ENCODE data around the gene CCP110. TPM values are rescaled to one million over a fixed set of nuclear protein-coding genes. Genes with fewer than 3 reads are reported as not detected.

The CCP110 gene
- total RNA-seq, 1 donor from 2014 or later: 32.7 TPM

DNA sequence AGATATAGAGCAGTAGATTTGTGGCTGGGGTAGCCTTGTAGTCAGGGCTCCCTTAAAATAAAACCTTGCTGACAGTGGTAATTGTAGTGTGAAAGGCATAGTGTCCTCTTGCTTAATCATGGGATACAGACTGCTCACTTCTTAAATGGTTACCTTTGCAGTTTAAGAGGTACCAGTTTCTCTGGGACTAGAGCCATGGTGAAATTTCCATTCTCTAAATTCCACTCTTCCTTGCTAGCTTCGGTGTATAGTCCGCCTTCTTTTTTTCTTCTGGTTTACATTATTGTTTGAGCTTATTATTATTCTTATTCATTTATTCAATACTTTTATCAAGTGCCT, 1.6 kb downstream of the CCP110 start:
- Histone ChIP-seq H3K36me3 (peaks cover 7% of the 10 kb centered on the region), H3K27ac (no peak overlapping the region), H3K4me3 (peak overlapping the region; percentile 93), H2AFZ (replicated peaks) (peak overlapping the region; percentile 86), H3F3A (ENCODE audit: low read depth) (peaks cover 11% of the 10 kb centered on the region), H3K79me2 (ENCODE audit: low read depth) (peaks cover 52% of the 10 kb centered on the region), H3K9ac (peak overlapping the region; percentile 53), H4K20me1 (ENCODE audit: low read depth) (no peaks in the 10 kb centered on the region), H3K4me1 (peaks cover 20% of the 10 kb centered on the region), H3K9me3 (ENCODE audit: low read depth) (no peaks in the 10 kb centered on the region), H3K4me2 (peak overlapping the region; percentile 97), H3K27me3 (no peaks in the 10 kb centered on the region)
- H3K27me3 Mint-ChIP-seq (ENCODE audit: insufficient read depth, low read depth): no peaks in the 10 kb centered on the region
- no peak for DNase-seq (ENCODE audit: low spot score)
- no peak for TF ChIP-seq EZH2 (IDR thresholded peaks at IDR 0.05)
- TF ChIP-seq, protein P1, sequence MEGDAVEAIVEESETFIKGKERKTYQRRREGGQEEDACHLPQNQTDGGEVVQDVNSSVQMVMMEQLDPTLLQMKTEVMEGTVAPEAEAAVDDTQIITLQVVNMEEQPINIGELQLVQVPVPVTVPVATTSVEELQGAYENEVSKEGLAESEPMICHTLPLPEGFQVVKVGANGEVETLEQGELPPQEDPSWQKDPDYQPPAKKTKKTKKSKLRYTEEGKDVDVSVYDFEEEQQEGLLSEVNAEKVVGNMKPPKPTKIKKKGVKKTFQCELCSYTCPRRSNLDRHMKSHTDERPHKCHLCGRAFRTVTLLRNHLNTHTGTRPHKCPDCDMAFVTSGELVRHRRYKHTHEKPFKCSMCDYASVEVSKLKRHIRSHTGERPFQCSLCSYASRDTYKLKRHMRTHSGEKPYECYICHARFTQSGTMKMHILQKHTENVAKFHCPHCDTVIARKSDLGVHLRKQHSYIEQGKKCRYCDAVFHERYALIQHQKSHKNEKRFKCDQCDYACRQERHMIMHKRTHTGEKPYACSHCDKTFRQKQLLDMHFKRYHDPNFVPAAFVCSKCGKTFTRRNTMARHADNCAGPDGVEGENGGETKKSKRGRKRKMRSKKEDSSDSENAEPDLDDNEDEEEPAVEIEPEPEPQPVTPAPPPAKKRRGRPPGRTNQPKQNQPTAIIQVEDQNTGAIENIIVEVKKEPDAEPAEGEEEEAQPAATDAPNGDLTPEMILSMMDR (IDR thresholded peaks at IDR 0.05): no peak
- TF ChIP-seq EZH2phosphoT487 (IDR thresholded peaks at IDR 0.05): no peak
- H3K27ac Mint-ChIP-seq: no peak overlapping the region
- H3K36me3 Mint-ChIP-seq: peaks cover 11% of the 10 kb centered on the region
- H3K4me1 Mint-ChIP-seq: peaks cover 42% of the 10 kb centered on the region
- no peaks in the 10 kb centered on the region for H3K9me3 Mint-ChIP-seq
- H3K4me3 Mint-ChIP-seq: peak overlapping the region; percentile 99

DNA sequence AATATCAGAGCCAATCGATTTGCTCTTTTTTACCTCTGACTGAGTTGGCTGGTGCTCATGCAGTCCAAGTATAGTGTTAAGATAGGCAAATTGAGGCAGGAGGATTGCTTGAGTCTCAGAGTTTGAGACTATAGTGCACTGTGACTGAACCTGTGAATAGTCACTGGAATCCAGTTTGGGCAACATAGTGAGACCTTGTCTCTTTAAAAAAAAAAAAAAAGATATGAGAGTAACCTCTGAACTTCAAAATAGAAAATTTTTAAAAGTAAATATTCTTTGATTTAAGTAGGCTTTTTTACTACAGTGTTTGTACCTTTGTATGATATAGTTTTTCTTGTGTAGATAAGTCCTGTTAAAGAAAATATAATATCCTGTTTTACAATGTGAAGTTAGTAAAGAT, 3.4 kb downstream of the CCP110 start:
- H3K9ac ChIP-seq: no peak overlapping the region
- H3K36me3 Mint-ChIP-seq: peaks cover 15% of the 10 kb centered on the region
- H3K9me3 Mint-ChIP-seq: no peaks in the 10 kb centered on the region
- peaks cover 39% of the 10 kb centered on the region for H3K79me2 ChIP-seq (ENCODE audit: low read depth)
- TF ChIP-seq, protein P1 (IDR thresholded peaks at IDR 0.05): no peak
- TF ChIP-seq EZH2phosphoT487 (IDR thresholded peaks at IDR 0.05): no peak
- H3K4me3 Mint-ChIP-seq: no peak overlapping the region
- H3K4me1 Mint-ChIP-seq: peaks cover 30% of the 10 kb centered on the region
- H4K20me1 ChIP-seq (ENCODE audit: low read depth): no peaks in the 10 kb centered on the region
- H3K27ac ChIP-seq: no peak overlapping the region
- H3F3A ChIP-seq (ENCODE audit: low read depth): peaks cover 11% of the 10 kb centered on the region
- H3K27me3 Mint-ChIP-seq (ENCODE audit: insufficient read depth, low read depth): no peaks in the 10 kb centered on the region
- no peak overlapping the region for H3K27ac Mint-ChIP-seq
- H3K4me1 ChIP-seq: peaks cover 20% of the 10 kb centered on the region
- no peak overlapping the region for H3K4me2 ChIP-seq
- peaks cover 13% of the 10 kb centered on the region for H3K36me3 ChIP-seq
- no peak for DNase-seq (ENCODE audit: low spot score)
- no peak overlapping the region for H2AFZ ChIP-seq (replicated peaks)
- H3K27me3 ChIP-seq: no peaks in the 10 kb centered on the region
- H3K9me3 ChIP-seq (ENCODE audit: low read depth): no peaks in the 10 kb centered on the region
- no peak overlapping the region for H3K4me3 ChIP-seq

DNA sequence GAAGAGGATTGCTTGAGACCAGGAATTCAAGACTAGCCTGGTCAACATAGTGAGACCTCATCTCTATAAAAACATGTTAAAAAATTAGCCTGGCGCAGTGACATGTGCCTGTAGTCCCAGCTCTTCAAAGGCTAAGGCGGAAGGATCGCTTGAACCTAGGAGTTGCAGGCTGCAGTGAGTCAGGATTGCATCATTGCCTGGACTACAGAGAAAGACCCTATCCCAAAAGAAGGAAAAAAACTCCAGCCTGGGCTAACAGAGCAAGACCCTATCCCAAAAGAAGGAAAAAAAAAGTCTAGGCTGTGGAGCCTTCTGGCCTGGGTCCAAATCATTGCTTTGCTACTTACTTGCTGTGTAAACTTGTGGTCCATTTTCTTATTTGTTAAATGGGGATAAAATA, 4.9 kb downstream of the CCP110 start:
- H3K9ac ChIP-seq: no peak overlapping the region
- no peaks in the 10 kb centered on the region for H3K27me3 Mint-ChIP-seq (ENCODE audit: insufficient read depth, low read depth)
- no peak overlapping the region for H3K4me3 Mint-ChIP-seq
- no peak overlapping the region for H3K4me2 ChIP-seq
- H3K79me2 ChIP-seq (ENCODE audit: low read depth): peaks cover 39% of the 10 kb centered on the region
- H3K9me3 Mint-ChIP-seq: no peaks in the 10 kb centered on the region
- no peaks in the 10 kb centered on the region for H3K27me3 ChIP-seq
- no peak for DNase-seq (ENCODE audit: low spot score)
- H3K4me3 ChIP-seq: no peak overlapping the region
- no peak overlapping the region for H2AFZ ChIP-seq (replicated peaks)
- H3K27ac ChIP-seq: no peak overlapping the region
- no peaks in the 10 kb centered on the region for H3K9me3 ChIP-seq (ENCODE audit: low read depth)
- TF ChIP-seq, protein P1 (IDR thresholded peaks at IDR 0.05): no peak
- no peak for TF ChIP-seq EZH2phosphoT487 (IDR thresholded peaks at IDR 0.05)
- no peak for TF ChIP-seq EZH2 (IDR thresholded peaks at IDR 0.05)
- no peaks in the 10 kb centered on the region for H4K20me1 ChIP-seq (ENCODE audit: low read depth)
- H3K36me3 Mint-ChIP-seq: peaks cover 21% of the 10 kb centered on the region
- H3K36me3 ChIP-seq: peaks cover 23% of the 10 kb centered on the region
- peaks cover 23% of the 10 kb centered on the region for H3F3A ChIP-seq (ENCODE audit: low read depth)
- peaks cover 17% of the 10 kb centered on the region for H3K4me1 Mint-ChIP-seq
- H3K27ac Mint-ChIP-seq: no peak overlapping the region
- H3K4me1 ChIP-seq: peaks cover 27% of the 10 kb centered on the region
